K562 (cell line): ENCODE measurements around the gene WDR46. TPM values are rescaled to one million over a fixed set of nuclear protein-coding genes. Genes with fewer than 3 reads are reported as not detected.

Experiments
- CBFA2T3 ChIP-seq: fragments of 450-650 bp; IDR thresholded peaks from 2 replicates; pipeline ENCODE4 v1.6.1; 2017
- ELK3 ChIP-seq: fragments of 450-650 bp; formaldehyde crosslinking; IDR thresholded peaks from 2 replicates; pipeline ENCODE4 v1.4.0; 2020; ENCODE audit warnings: mild to moderate bottlenecking
- FOXK1 ChIP-seq: sonication (generic); formaldehyde crosslinking; IDR thresholded peaks from 2 replicates; pipeline ENCODE4 v1.8.0; 2022; ENCODE audit warnings: missing genetic modification reagents, mild to moderate bottlenecking, borderline replicate concordance
- FOXK2 ChIP-seq, 2 experiments: fragments of 450-650 bp; IDR thresholded peaks in 1 of 2; conservative IDR thresholded peaks in 1 of 2; 2 replicates each; pipeline ENCODE4 v1.6.1; 2016; ENCODE audit warnings: low read depth in 2 of 2, mild to moderate bottlenecking in 1 of 2
- KDM4B ChIP-seq, 2 experiments: fragments of 450-650 bp in 1 of 2; sonication (generic) in 1 of 2; IDR thresholded peaks; 2 replicates each; pipeline ENCODE4 v1.6.1; 2016 to 2017; ENCODE audit warnings: borderline replicate concordance in 2 of 2, antibody characterized with exemption in 1 of 2, low read depth in 1 of 2, mild to moderate bottlenecking in 1 of 2
- NR2C2 ChIP-seq, 2 experiments: fragments of 200-800 bp in 1 of 2; sonication (Bioruptor generic) in 1 of 2; sonication (generic) in 1 of 2; formaldehyde crosslinking in 1 of 2; IDR thresholded peaks; 2 replicates each; pipeline versions ENCODE4 v1.6.1 to v1.8.0; 2016 to 2022; ENCODE audit warnings: mild to moderate bottlenecking in 1 of 2, missing compliant biosample characterization in 1 of 2, missing genetic modification characterization in 1 of 2, missing genetic modification reagents in 1 of 2
- PHF21A ChIP-seq: fragments of 450-650 bp; IDR thresholded peaks from 2 replicates; pipeline ENCODE4 v1.6.1; 2017; ENCODE audit warnings: low read depth, borderline replicate concordance
- POLR2AphosphoS2 ChIP-seq: IDR thresholded peaks from 2 replicates; pipeline ENCODE4 v1.6.1; 2012; ENCODE audit warnings: low read length, improper control_type of control experiment
- STAG1 ChIP-seq: sonication (generic); formaldehyde crosslinking; IDR thresholded peaks from 2 replicates; pipeline ENCODE4 v1.5.0; 2020; ENCODE audit warnings: missing genetic modification reagents, borderline replicate concordance
- WHSC1 ChIP-seq: IDR thresholded peaks from one replicate; pipeline ENCODE4 v1.6.1; 2012; ENCODE audit warnings: low read length, control low read depth, inconsistent platforms
- XRCC5 ChIP-seq: fragments of 200-400 bp; formaldehyde crosslinking; IDR thresholded peaks from 2 replicates; pipeline ENCODE4 v1.6.1; 2017; ENCODE audit warnings: low read depth, mild to moderate bottlenecking, low read length
- ZBTB26 ChIP-seq: fragments of 450-650 bp; formaldehyde crosslinking; IDR thresholded peaks from 2 replicates; pipeline ENCODE4 v1.4.0; 2022; ENCODE audit warnings: missing genetic modification characterization
- ZBTB9 ChIP-seq: fragments of 450-650 bp; formaldehyde crosslinking; IDR thresholded peaks from 2 replicates; pipeline ENCODE4 v1.4.0; 2020; ENCODE audit warnings: mild to moderate bottlenecking, moderate library complexity
- ZNF444 ChIP-seq: fragments of 250-450 bp; sonication (Bioruptor Pico); IDR thresholded peaks from 2 replicates; pipeline ENCODE4 v1.4.0; 2020; ENCODE audit warnings: mild to moderate bottlenecking, moderate library complexity
- polyA plus RNA-seq, 8 experiments: library from polyadenylated mRNA; depleted of rRNA in 4 of 8; stranded (reverse) in 5 of 8; unstranded in 3 of 8; fragments of >200 nt; fragmentation: Nextera tagmentation in 2 of 8; fragmentation: Illumina TruSeq in 1 of 8; extraction: Ambion mirVana in 2 of 8; extraction: Trizol in 1 of 8; gene quantifications; 2 replicates each; pipeline versions ENCODE4 v1.2.1 to v1.2.3, GENCODE V29; 2011 to 2014; ENCODE audit warnings: inconsistent platforms in 1 of 8, missing spikeins in 1 of 8
- total RNA-seq, 7 experiments: library from RNA; depleted of rRNA in 6 of 7; stranded (reverse); fragments of >200 nt in 6 of 7; fragmentation: Illumina TruSeq in 2 of 7; extraction: Trizol in 2 of 7; gene quantifications; 2 replicates each; pipeline versions ENCODE4 v1.2.1 to v1.2.3, GENCODE V29; 2011 to 2021; ENCODE audit warnings: low replicate concordance in 1 of 7

Gene WDR46
- total and polyA plus RNA-seq, 9 of the 15 experiments (the other 6 are each of a cell fraction or from before 2014, with no cell fraction given): 8.9 to 146 (median 93.1) TPM

GRCh38 chr6:33248643-33248931, 40.5 kb downstream of the WDR46 start (continued):
- no peak for TF ChIP-seq ZBTB9 (CRISPR knock-in tag)
- no peak for TF ChIP-seq ELK3 (CRISPR knock-in tag)
- TF ChIP-seq ZBTB26: no peak
- no peak for TF ChIP-seq ZNF444
- no peak for TF ChIP-seq WHSC1
- no peak for TF ChIP-seq POLR2AphosphoS2
- TF ChIP-seq PHF21A: no peak
- TF ChIP-seq FOXK1 (CRISPR knock-in tag): peak; percentile 75; the same call in 1 of the 2 replicates
- no peak for TF ChIP-seq KDM4B (IDR thresholded peaks at IDR 0.05; ENCODE audit: borderline replicate concordance in 2 of 2, low read depth in 1 of 2)
- peak; percentile 21; the same call in 1 of the 2 replicates for TF ChIP-seq NR2C2 (CRISPR knock-in tag; IDR thresholded peaks at IDR 0.05)
- TF ChIP-seq NR2C2 (tag; IDR thresholded peaks at IDR 0.05): no peak
- TF ChIP-seq FOXK2 (conservative IDR thresholded peaks at IDR 0.05 in 1 of 2, IDR thresholded peaks at IDR 0.05 in 1 of 2; ENCODE audit: low read depth in 2 of 2): peak in 1 of 2 experiments; percentile 7; a peak in 1 of 4 replicates
- TF ChIP-seq XRCC5: peak; percentile 77; the same call in 1 of the 2 replicates
- TF ChIP-seq CBFA2T3: no peak
- TF ChIP-seq STAG1: no peak
